ENCODE results near the gene MMP20. TPM values are rescaled to one million over a fixed set of nuclear protein-coding genes. Genes with fewer than 3 reads are reported as not detected.

Gene MMP20
- total and polyA plus RNA-seq, 2 of the 13 experiments (the other 11 are each of a cell fraction or from before 2014, with no cell fraction given), result 0.05 TPM; not detected in 1

GRCh38 chr11:102630598-102631448 is 5.7 kb upstream of the MMP20 start (continued):
- TF ChIP-seq ZNF687 (CRISPR knock-in tag; IDR thresholded peaks at IDR 0.05) (peak; percentile 19; the same call in 1 of the 2 replicates), ZFP36 (IDR thresholded peaks at IDR 0.05; ENCODE audit: borderline replicate concordance, low read depth, low read length, partially characterized antibody) (no peak), ZBTB3 (CRISPR knock-in tag; IDR thresholded peaks at IDR 0.05; ENCODE audit: borderline replicate concordance, low read depth) (no peak), ZNF883 (CRISPR knock-in tag; IDR thresholded peaks at IDR 0.05; ENCODE audit: not compliant biosample characterization) (no peak), ZMYM4 (CRISPR knock-in tag; IDR thresholded peaks at IDR 0.05) (peak; percentile 24; the same call in 1 of the 2 replicates), HNF4G (IDR thresholded peaks at IDR 0.05; ENCODE audit: borderline replicate concordance, low read depth, low read length) (no peak), HNF4G (CRISPR knock-in tag; IDR thresholded peaks at IDR 0.05; ENCODE audit: borderline replicate concordance, low read depth) (peak; percentile 41; the same call in 1 of the 2 replicates), HNF4A (CRISPR knock-in tag; IDR thresholded peaks at IDR 0.05) (peak; percentile 80), ZNF383 (CRISPR knock-in tag; IDR thresholded peaks at IDR 0.05; ENCODE audit: borderline replicate concordance) (no peak), SP140L (CRISPR knock-in tag; IDR thresholded peaks at IDR 0.05; ENCODE audit: borderline replicate concordance) (no peak), MIER3 (CRISPR knock-in tag; IDR thresholded peaks at IDR 0.05; ENCODE audit: borderline replicate concordance) (0 out of 2 replicates have a peak, but pooled peaks have one; percentile 18), GATAD2A (CRISPR knock-in tag; IDR thresholded peaks at IDR 0.05) (peak; percentile 37; the same call in 1 of the 2 replicates), PATZ1 (CRISPR knock-in tag; IDR thresholded peaks at IDR 0.05) (0 out of 2 replicates have a peak, but pooled peaks have one; percentile 20), TMF1 (CRISPR knock-in tag; IDR thresholded peaks at IDR 0.05; ENCODE audit: low read depth) (no peak), ZNF180 (CRISPR knock-in tag; IDR thresholded peaks at IDR 0.05; ENCODE audit: borderline replicate concordance, low read depth) (no peak), HIC2 (CRISPR knock-in tag; IDR thresholded peaks at IDR 0.05; ENCODE audit: low read depth) (peak; percentile 67; the same call in 1 of the 2 replicates)

Data from HepG2 (cell line).